ENCODE measurements around the gene C20orf144. TPM values are rescaled to one million over a fixed set of nuclear protein-coding genes. Genes with fewer than 3 reads are reported as not detected.
A peak's percentile ranks its signal among the peaks of the same experiment; 100 is the strongest.

The C20orf144 gene
- polyA plus RNA-seq, 1 donor: 0.34 TPM

- Histone ChIP-seq H3K27ac (ENCODE audit: low read length) (no peak overlapping the region), H3K4me1 (ENCODE audit: control insufficient read depth, insufficient read depth, low read length) (peaks cover 34% of the 10 kb centered on the region), H3K36me3 (ENCODE audit: control insufficient read depth, insufficient read depth, low read length) (peaks cover 24% of the 10 kb centered on the region), H3K4me3 (ENCODE audit: low read length) (no peak overlapping the region), H3K9me3 (ENCODE audit: control insufficient read depth, low read depth, low read length) (peaks cover 3% of the 10 kb centered on the region), H3K27me3 (ENCODE audit: control insufficient read depth, insufficient read depth, low read length) (no peaks in the 10 kb centered on the region)
- WGBS (ENCODE audit: insufficient coverage, low lambda C conversion rate): no CpG with 5 or more reads among the region's 8 CpGs
- DNase-seq: no peak
Observed at GRCh38 chr20:33671573-33672288, 9.6 kb downstream of the C20orf144 start.

GRCh38 chr20:33672426-33673113, 10.4 kb downstream of the C20orf144 start:
- no peak for DNase-seq
- H3K27me3 ChIP-seq (ENCODE audit: control insufficient read depth, insufficient read depth, low read length): no peaks in the 10 kb centered on the region
- peak overlapping the region; percentile 77 for H3K4me3 ChIP-seq (ENCODE audit: low read length)
- peaks cover 3% of the 10 kb centered on the region for H3K9me3 ChIP-seq (ENCODE audit: control insufficient read depth, low read depth, low read length)
- no CpG with 5 or more reads among the region's 17 CpGs for WGBS (ENCODE audit: insufficient coverage, low lambda C conversion rate)
- H3K36me3 ChIP-seq (ENCODE audit: control insufficient read depth, insufficient read depth, low read length): peaks cover 24% of the 10 kb centered on the region
- peaks cover 32% of the 10 kb centered on the region for H3K4me1 ChIP-seq (ENCODE audit: control insufficient read depth, insufficient read depth, low read length)
- H3K27ac ChIP-seq (ENCODE audit: low read length): no peak overlapping the region

- peak overlapping the region; percentile 77 for H3K4me3 ChIP-seq (ENCODE audit: low read length)
- peaks cover 29% of the 10 kb centered on the region for H3K4me1 ChIP-seq (ENCODE audit: control insufficient read depth, insufficient read depth, low read length)
- H3K36me3 ChIP-seq (ENCODE audit: control insufficient read depth, insufficient read depth, low read length): peaks cover 24% of the 10 kb centered on the region
- DNase-seq: no peak
- no peak overlapping the region for H3K27ac ChIP-seq (ENCODE audit: low read length)
- WGBS (ENCODE audit: insufficient coverage, low lambda C conversion rate): no CpG with 5 or more reads among the region's 4 CpGs
- no peaks in the 10 kb centered on the region for H3K9me3 ChIP-seq (ENCODE audit: control insufficient read depth, low read depth, low read length)
- no peaks in the 10 kb centered on the region for H3K27me3 ChIP-seq (ENCODE audit: control insufficient read depth, insufficient read depth, low read length)
Observed at GRCh38 chr20:33673114-33673409, 10.9 kb downstream of the C20orf144 start.

GRCh38 chr20:33673410-33674293, 11.5 kb downstream of the C20orf144 start:
- Histone ChIP-seq H3K27me3 (ENCODE audit: control insufficient read depth, insufficient read depth, low read length) (no peaks in the 10 kb centered on the region), H3K27ac (ENCODE audit: low read length) (no peak overlapping the region), H3K4me3 (ENCODE audit: low read length) (peak overlapping the region; percentile 77), H3K4me1 (ENCODE audit: control insufficient read depth, insufficient read depth, low read length) (peaks cover 30% of the 10 kb centered on the region), H3K36me3 (ENCODE audit: control insufficient read depth, insufficient read depth, low read length) (peaks cover 25% of the 10 kb centered on the region), H3K9me3 (ENCODE audit: control insufficient read depth, low read depth, low read length) (no peaks in the 10 kb centered on the region)
- no peak for DNase-seq
- no CpG with 5 or more reads among the region's 29 CpGs for WGBS (ENCODE audit: insufficient coverage, low lambda C conversion rate)

GRCh38 chr20:33674294-33675135, 12.4 kb downstream of the C20orf144 start, which contains the start of gene NECAB3:
NECAB3 (minus strand) TSS chr20:33674428; CDS start chr20:33674352, 76 bp downstream.
- WGBS (ENCODE audit: insufficient coverage, low lambda C conversion rate): 63% methylated on average over 2 of the region's 73 CpGs
- peak; percentile 79 to 93 for DNase-seq
- peaks cover 30% of the 10 kb centered on the region for H3K4me1 ChIP-seq (ENCODE audit: control insufficient read depth, insufficient read depth, low read length)
- peak within 1 kb of the TSS; percentile 69 for H3K27ac ChIP-seq (ENCODE audit: low read length)
- H3K27me3 ChIP-seq (ENCODE audit: control insufficient read depth, insufficient read depth, low read length): no peaks in the 10 kb centered on the region
- H3K36me3 ChIP-seq (ENCODE audit: control insufficient read depth, insufficient read depth, low read length): peaks cover 17% of the 10 kb centered on the region
- H3K9me3 ChIP-seq (ENCODE audit: control insufficient read depth, low read depth, low read length): no peaks in the 10 kb centered on the region
- H3K4me3 ChIP-seq (ENCODE audit: low read length): peak within 1 kb of the TSS; percentile 77

GRCh38 chr20:33675136-33675959, 13.2 kb downstream of the C20orf144 start:
- Histone ChIP-seq H3K9me3 (ENCODE audit: control insufficient read depth, low read depth, low read length) (no peaks in the 10 kb centered on the region), H3K4me1 (ENCODE audit: control insufficient read depth, insufficient read depth, low read length) (peaks cover 30% of the 10 kb centered on the region), H3K27me3 (ENCODE audit: control insufficient read depth, insufficient read depth, low read length) (no peaks in the 10 kb centered on the region), H3K27ac (ENCODE audit: low read length) (peak overlapping the region; percentile 69), H3K36me3 (ENCODE audit: control insufficient read depth, insufficient read depth, low read length) (peaks cover 13% of the 10 kb centered on the region), H3K4me3 (ENCODE audit: low read length) (peak overlapping the region; percentile 63)
- DNase-seq: no peak
- WGBS (ENCODE audit: insufficient coverage, low lambda C conversion rate): 33% methylated on average over 1 of the region's 16 CpGs

GRCh38 chr20:33676121-33676520, 14.0 kb downstream of the C20orf144 start:
- peaks cover 30% of the 10 kb centered on the region for H3K4me1 ChIP-seq (ENCODE audit: control insufficient read depth, insufficient read depth, low read length)
- DNase-seq: no peak
- H3K36me3 ChIP-seq (ENCODE audit: control insufficient read depth, insufficient read depth, low read length): peaks cover 9% of the 10 kb centered on the region
- H3K9me3 ChIP-seq (ENCODE audit: control insufficient read depth, low read depth, low read length): no peaks in the 10 kb centered on the region
- H3K4me3 ChIP-seq (ENCODE audit: low read length): no peak overlapping the region
- no peaks in the 10 kb centered on the region for H3K27me3 ChIP-seq (ENCODE audit: control insufficient read depth, insufficient read depth, low read length)
- no peak overlapping the region for H3K27ac ChIP-seq (ENCODE audit: low read length)
- WGBS (ENCODE audit: insufficient coverage, low lambda C conversion rate): no CpG with 5 or more reads among the region's 11 CpGs

GRCh38 chr20:33676652-33677645, 14.8 kb downstream of the C20orf144 start:
- DNase-seq: no peak
- peaks cover 30% of the 10 kb centered on the region for H3K4me1 ChIP-seq (ENCODE audit: control insufficient read depth, insufficient read depth, low read length)

More at GRCh38 chr20:33676652-33677645, 14.8 kb downstream of the C20orf144 start:
- no peak overlapping the region for H3K4me3 ChIP-seq (ENCODE audit: low read length)
- WGBS (ENCODE audit: insufficient coverage, low lambda C conversion rate): no CpG with 5 or more reads among the region's 31 CpGs
- H3K36me3 ChIP-seq (ENCODE audit: control insufficient read depth, insufficient read depth, low read length): peaks cover 3% of the 10 kb centered on the region
- no peaks in the 10 kb centered on the region for H3K9me3 ChIP-seq (ENCODE audit: control insufficient read depth, low read depth, low read length)
- no peak overlapping the region for H3K27ac ChIP-seq (ENCODE audit: low read length)
- H3K27me3 ChIP-seq (ENCODE audit: control insufficient read depth, insufficient read depth, low read length): no peaks in the 10 kb centered on the region
